ENCODE data around the gene RAD18.
A peak's percentile ranks its signal among the peaks of the same experiment; 100 is the strongest.

Gene RAD18

DNA sequence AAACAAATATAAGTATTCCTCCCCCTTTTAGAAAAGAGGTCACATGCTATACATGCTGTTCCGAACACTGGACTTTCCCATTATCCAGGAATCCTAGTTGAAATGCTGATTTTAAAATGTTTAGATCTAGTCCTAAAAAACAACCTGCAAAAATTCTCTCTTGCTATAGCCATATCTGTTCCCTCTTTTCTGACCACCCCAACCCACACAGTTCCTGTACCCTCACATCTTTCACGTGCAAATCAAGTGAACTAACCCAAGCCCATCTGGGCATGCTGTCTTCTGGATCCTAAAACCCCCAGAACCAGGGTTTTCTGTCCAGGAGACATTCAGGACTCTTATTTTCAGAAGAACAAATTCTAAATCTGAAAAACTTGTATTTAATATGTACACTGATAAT is 67.4 kb downstream of the RAD18 start:
- DNase-seq (ENCODE audit: low spot score) = no peak

DNA sequence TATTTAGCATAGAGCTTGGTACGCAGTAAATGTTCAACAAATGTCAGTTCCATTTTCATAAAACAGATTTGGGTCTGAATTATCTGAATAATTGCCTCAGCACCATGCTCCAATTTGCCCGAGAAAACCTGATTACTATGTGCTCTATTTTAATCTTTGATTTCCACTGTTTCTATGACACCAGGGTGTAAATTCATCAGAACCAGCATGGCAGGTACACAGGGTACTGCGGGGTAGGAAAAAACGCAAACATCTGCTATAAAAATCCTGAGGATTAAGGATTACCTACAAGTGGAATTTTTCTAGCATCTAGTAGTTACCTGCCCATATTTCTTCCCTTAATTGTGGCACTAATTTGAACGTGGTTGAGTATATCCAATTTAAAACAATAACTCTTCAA is 70.3 kb downstream of the RAD18 start:
- no peak for DNase-seq (ENCODE audit: low spot score)

- no peak for DNase-seq (ENCODE audit: low spot score)
Measured at GRCh38 chr3:8891774-8892173, 71.5 kb downstream of the RAD18 start.

GRCh38 chr3:8891303-8891702 is 72.0 kb downstream of the RAD18 start:
- no peak for DNase-seq (ENCODE audit: low spot score)

- DNase-seq (ENCODE audit: low spot score) = no peak
Measured at GRCh38 chr3:8888301-8888915, 74.9 kb downstream of the RAD18 start.

GRCh38 chr3:8887435-8888300 is 75.6 kb downstream of the RAD18 start:
- no peak for DNase-seq (ENCODE audit: low spot score)

DNA sequence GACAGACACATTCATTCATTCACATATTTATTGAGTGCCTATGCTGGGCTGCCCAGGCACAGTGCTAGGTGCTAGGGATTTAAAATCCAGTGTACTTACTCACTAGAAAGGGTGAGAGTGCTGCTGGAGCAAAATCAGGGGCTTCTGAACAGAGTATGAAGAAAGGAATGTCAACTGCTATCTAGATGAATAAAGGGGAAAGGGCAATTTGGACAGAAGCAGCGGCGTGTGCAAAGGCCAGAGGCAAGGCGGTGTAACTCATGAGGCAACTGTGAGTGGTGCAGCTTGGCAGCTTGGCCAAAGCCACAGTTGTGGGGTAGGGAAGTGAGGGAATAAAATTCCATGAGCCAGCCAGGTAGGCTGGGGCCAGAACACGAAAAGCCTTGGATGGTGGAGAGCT is 76.7 kb downstream of the RAD18 start:
- DNase-seq (ENCODE audit: low spot score) = no peak

GRCh38 chr3:8885536-8886316 is 77.5 kb downstream of the RAD18 start:
- no peak for DNase-seq (ENCODE audit: low spot score)

DNA sequence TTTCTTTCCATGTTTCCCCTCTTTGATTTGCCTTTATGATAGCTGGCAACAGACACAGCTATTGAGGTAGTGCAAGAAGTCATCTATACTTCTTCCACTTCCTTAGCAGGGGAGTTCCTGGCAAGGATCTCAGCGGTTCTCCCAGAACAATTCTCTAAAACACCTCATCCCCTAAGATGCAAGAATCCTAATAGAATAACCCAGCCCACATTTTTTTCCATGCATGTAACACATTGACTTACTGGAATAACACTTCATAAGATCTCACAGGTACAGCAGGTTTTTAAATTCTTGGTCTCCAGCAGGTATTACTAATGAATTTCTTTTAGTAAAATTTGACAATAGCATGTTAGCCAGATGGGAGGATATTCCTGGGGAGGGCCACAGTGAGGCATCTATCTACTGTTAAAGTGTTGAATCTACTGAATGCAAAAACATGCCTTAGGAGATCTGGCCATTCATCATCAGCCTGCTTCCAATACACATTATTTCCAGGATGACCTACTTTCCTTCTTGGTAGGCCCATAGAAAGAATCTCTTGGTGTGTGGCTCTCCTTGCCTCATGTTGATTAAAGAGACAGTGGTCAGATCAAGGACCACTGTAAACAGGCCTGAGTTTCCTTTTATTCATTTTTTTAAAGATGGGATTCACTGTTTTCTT is 78.5 kb downstream of the RAD18 start:
- DNase-seq (ENCODE audit: low spot score) = no peak

GRCh38 chr3:8882642-8883041 is 80.6 kb downstream of the RAD18 start:
- DNase-seq (ENCODE audit: low spot score) = no peak

DNA sequence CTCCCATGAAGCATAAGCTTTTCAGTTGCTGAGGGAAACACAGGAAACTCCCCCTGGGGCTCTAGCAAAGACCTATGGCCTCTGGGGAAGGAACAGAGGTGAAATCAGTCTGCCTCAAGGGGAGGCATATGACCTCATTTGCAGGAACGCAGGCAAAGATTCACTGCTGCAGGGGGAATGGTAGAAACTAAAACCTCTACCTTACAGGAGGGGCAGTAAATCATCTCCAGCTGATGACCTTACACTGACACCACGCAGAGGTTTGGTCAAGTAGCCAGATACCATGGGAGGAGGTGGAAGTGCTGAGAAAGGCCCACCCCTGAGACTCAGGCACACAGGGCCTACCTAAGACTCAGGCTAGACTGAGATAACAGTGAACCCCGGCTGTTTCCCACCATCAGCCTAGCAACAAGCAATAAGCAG is 81.1 kb downstream of the RAD18 start:
- DNase-seq (ENCODE audit: low spot score) = no peak

DNA sequence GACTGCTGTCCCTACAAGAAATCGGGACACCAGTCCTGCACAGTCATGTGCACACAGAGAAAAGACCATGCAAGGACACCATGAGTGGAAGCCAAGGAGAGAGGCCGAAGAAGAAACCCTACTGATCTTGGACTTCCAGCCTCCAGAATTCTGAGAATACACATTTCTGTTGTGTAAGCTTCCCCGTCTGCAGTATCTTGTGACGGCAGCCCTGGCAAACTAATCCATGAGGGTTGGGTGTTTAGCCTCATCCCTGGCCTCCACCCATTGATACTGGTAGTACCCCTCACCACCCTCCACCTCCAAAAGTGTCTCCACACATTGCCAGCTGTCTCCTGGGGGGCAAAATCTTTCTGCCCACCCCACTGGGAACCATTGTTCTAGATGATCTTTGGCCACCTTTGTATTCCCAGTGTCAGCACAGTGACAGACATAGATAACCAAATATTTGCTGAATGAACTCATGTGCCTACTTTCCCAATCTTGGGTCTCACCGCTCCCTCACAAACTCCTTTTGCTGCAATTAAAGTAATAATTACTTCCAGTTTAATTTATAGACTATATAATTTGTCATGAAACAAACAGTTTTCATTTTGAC is 83.8 kb downstream of the RAD18 start:
- no peak for DNase-seq (ENCODE audit: low spot score)

- no peak for DNase-seq (ENCODE audit: low spot score)
Measured at GRCh38 chr3:8875836-8876235, 87.4 kb downstream of the RAD18 start.

DNA sequence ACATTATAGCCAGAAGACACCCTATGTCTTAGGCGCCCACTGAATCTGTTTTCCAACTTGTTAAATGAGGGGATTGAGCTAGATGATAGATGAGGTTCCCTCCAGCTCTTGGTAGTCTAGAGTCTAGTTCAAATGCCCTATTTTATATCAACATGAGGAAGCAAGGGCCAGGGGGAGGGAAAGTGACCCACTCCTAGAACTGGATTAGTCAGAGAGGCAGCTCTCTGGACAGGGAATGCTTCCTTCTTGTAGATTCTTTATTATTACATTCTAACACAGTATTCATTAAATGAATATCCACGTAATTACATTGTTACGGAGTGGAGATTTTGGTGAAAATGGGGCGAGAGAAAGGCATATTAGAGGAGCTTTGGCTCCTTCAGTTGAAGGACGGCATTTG is 89.5 kb downstream of the RAD18 start:
- DNase-seq (ENCODE audit: low spot score) = no peak

DNA sequence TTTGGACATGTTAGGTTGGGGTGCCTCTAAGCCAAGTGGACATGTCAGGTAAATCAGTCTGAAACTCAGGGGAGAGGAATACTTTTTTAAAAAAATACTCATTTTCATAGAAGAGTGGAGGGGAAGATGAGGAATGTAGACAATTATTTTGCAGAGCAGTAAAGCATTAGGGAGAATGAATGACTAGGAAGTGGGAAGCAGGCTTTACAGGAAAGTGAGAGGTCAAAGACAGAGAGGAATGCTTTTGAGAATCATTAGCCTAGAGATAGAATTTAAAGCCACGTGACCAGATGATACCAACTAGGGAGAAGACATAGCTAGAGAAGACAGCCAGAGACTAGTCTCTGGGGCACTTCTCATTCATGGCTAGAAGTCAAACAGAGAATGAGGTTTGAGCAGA is 91.0 kb downstream of the RAD18 start:
- no peak for DNase-seq (ENCODE audit: low spot score)

DNA sequence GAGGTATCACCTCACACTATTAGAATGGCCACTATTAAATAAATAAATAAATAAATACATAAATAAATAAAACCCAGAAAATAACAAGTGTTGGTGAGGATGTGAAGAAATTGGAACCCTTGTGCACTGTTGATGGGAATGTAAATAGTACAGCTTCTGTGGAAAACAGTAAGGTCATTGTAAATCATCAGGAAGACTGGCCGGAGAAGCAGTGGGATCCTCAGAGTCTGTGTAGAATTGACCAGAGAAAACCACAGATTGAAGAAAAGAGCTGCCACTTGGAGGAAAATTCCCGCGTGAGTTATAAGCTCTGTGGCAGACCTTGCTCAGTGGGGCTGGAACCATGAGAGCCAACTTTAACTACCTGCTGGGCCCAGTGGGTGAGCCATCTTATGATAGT is 92.0 kb downstream of the RAD18 start:
- no peak for DNase-seq (ENCODE audit: low spot score)

DNA sequence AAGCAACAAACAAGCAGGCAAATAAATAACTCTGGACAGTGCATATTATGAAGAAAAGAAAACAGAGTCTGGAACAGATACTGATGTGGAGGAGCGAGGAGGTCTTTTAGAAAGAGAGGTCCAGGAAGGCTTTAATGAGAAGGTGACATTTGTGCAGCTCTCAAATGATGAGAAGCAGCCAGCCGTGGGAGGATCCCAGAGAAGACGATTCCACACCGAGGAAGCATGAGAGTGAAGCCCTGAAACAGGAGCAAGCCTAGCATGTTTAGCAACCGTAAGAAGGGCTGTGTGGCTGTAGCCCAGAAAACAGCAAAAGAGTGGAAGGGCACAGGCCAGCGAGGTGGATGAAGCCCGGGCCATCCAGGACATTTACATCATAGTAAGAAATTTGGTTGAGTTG is 93.1 kb downstream of the RAD18 start:
- no peak for DNase-seq (ENCODE audit: low spot score)

DNA sequence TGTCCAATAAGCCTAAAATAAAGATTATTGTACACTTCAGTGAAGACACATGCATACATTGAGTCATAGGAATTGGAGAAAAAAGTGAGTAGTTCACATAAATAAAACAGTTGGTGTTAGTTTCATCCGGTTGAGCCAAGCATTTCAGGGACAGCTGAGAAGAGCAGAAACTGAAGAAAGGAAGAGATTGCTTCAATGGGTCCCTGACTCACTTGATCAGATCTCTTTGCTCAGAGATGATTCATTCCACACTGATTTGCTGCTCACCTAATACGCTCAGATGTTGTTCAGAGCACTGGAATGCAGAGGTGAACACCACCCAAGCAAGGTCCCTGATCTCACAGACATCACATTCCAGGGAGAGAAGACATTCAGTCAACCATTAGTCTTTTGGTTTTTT is 93.7 kb downstream of the RAD18 start:
- DNase-seq (ENCODE audit: low spot score) = peak; percentile 6

GRCh38 chr3:8868996-8869395 is 94.3 kb downstream of the RAD18 start:
- no peak for DNase-seq (ENCODE audit: low spot score)

DNA sequence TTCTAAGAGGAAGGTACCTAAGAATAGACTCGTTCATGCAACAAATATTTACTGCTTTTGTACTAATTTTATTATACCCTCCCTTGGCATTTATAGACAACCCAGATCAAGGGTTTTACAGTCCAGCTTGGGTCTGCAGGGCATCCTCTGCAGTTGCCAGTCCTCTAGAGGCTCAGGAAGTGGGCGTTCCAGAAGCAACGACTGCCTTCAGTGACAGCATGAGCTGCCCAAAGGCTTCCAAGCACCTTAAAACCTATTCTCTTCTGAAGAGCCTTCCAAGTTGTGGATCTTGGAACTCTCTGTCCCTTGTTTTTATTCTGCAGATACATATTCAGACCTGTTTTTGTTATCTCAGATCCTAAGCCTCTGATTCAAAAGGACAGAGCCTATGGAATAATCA is 95.6 kb downstream of the RAD18 start:
- DNase-seq (ENCODE audit: low spot score) = no peak

DNA sequence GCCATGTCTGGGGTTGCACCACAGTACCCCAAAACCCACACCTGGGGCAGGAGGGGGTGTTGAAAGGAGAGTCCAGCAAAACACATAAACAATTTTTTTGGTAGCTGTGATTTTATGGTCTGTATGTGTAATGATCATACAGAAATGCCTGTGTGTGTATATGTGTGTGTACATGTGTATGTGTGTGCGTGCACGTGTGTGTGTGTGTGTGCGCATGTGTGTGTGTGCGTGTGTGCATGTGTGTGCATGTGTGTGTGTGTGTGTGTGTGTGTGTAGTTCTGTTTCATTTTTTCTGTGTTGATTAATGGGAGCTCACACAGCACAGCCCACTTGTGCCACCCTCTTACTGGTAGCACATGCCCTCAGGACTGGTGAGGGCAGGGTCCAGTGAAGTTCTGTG is 97.6 kb downstream of the RAD18 start:
- DNase-seq (ENCODE audit: low spot score) = no peak
